ENCODE measurements around the gene POLR3E. TPM values are rescaled to one million over a fixed set of nuclear protein-coding genes. Genes with fewer than 3 reads are reported as not detected.

Gene POLR3E
- total and polyA plus RNA-seq, 2 donors (not counting 1 experiment from before 2014, with no cell fraction given), result 97.1 to 98.4 TPM

DNA sequence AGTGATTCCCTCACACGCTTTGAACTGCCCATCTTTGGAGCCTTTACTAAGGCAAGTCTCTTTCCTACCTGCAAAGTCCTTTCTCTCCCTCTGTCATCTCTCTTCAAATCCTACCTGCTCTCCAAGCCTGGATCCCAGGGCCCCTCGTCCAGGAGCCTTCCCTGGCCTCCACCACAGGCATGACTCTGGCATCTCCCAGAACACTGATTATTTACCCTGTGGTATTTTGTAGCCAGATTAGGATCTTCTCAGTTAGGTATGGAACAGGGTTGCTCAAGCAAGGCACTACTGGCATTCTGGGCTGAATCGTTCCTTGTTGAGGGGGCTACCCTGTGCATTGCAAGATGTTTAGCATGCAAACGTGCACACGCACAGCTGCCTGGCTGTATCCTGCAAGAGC lies 31.9 kb upstream of the POLR3E start:
- TF ChIP-seq, protein P1, sequence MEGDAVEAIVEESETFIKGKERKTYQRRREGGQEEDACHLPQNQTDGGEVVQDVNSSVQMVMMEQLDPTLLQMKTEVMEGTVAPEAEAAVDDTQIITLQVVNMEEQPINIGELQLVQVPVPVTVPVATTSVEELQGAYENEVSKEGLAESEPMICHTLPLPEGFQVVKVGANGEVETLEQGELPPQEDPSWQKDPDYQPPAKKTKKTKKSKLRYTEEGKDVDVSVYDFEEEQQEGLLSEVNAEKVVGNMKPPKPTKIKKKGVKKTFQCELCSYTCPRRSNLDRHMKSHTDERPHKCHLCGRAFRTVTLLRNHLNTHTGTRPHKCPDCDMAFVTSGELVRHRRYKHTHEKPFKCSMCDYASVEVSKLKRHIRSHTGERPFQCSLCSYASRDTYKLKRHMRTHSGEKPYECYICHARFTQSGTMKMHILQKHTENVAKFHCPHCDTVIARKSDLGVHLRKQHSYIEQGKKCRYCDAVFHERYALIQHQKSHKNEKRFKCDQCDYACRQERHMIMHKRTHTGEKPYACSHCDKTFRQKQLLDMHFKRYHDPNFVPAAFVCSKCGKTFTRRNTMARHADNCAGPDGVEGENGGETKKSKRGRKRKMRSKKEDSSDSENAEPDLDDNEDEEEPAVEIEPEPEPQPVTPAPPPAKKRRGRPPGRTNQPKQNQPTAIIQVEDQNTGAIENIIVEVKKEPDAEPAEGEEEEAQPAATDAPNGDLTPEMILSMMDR (IDR thresholded peaks at IDR 0.05), result no peak
- TF ChIP-seq EZH2 (IDR thresholded peaks at IDR 0.05; ENCODE audit: borderline replicate concordance, insufficient read depth, low read depth, low read length, poor library complexity, severe bottlenecking), result no peak
- ATAC-seq (ENCODE audit: low read depth), result no peak
- H3K79me2 ChIP-seq (ENCODE audit: control insufficient read depth, insufficient read depth, low read length), result no peaks in the 10 kb centered on the region
- Mint-ChIP-seq H3K4me1 (no peaks in the 10 kb centered on the region), H3K27me3 (no peaks in the 10 kb centered on the region), H3K9me3 (ENCODE audit: insufficient read depth) (no peaks in the 10 kb centered on the region), H3K4me3 (no peak overlapping the region), H3K27ac (no peak overlapping the region)
- H3K27ac ChIP-seq (ENCODE audit: low read length in 2 of 2), result no peak overlapping the region
- H2AFZ ChIP-seq (ENCODE audit: insufficient read depth, low read depth, low read length, poor library complexity, severe bottlenecking), result no peak overlapping the region
- no peaks in the 10 kb centered on the region for H4K20me1 ChIP-seq (ENCODE audit: control insufficient read depth, insufficient read depth, low read length, poor library complexity, severe bottlenecking)
- ChIA-PET POLR2A (no interaction called here), CTCF (interaction anchor here (1.6 kb wide), 1 partner anchor 8 kb away, joined by 4 read pairs; no protein-coding TSS in a partner anchor)
- H3K27me3 ChIP-seq (replicated peaks in 1 of 4; ENCODE audit: control extremely low read depth in 1 of 4, control insufficient read depth in 3 of 4, insufficient read depth in 4 of 4, low read length in 3 of 4), result no peaks in the 10 kb centered on the region
- H3K36me3 ChIP-seq (replicated peaks in 1 of 2; ENCODE audit: control extremely low read depth in 1 of 2, control insufficient read depth in 1 of 2, extremely low read depth in 1 of 2, insufficient read depth in 2 of 2, low read length in 1 of 2), result peaks cover 2 to 12% of the 10 kb centered on the region in 2 experiments
- H3K9me3 ChIP-seq (ENCODE audit: control extremely low read depth in 1 of 3, control insufficient read depth in 2 of 3, insufficient read depth in 1 of 3, low read length in 2 of 3), result peaks cover 0 to 2% (median 0%) of the 10 kb centered on the region in 3 donors
- H3K4me1 ChIP-seq (ENCODE audit: control insufficient read depth in 2 of 2, insufficient read depth in 2 of 2, low read length in 2 of 2), result no peaks in the 10 kb centered on the region
- no peak for DNase-seq
- no peak overlapping the region for H3K4me2 ChIP-seq (replicated peaks; ENCODE audit: low read depth, low read length, poor library complexity, severe bottlenecking)
- H3K4me3 ChIP-seq (ENCODE audit: control extremely low read depth in 1 of 5, extremely low read depth in 1 of 5, insufficient read depth in 1 of 5, low read depth in 2 of 5, low read length in 4 of 5), result no peak overlapping the region
- no peak overlapping the region for H3K9ac ChIP-seq (ENCODE audit: low read length)
- WGBS (ENCODE audit: insufficient coverage), result 99% methylated on average over 4 of the region's 5 CpGs
- intact Hi-C loops (cut with micrococcal nuclease), result no loop called here

DNA sequence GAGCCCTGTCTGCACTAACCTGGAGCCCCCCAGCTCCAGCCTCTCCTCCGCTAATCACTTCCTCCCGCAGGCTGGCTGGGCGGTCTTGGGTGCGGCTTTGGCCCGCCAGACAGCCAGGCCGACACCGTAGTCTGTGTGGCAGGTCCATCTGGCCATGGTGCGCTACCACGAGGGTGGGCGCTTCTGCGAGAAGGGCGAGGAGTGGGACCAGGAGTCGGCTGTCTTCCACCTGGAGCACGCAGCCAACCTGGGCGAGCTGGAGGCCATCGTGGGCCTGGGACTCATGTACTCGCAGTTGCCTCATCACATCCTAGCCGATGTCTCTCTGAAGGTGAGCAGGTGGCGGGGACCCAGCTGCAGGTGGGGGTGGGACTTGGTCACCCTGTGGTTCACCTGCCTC lies 30.7 kb upstream of the POLR3E start:
- CTCF ChIA-PET, result no interaction called here
- no peak overlapping the region for H3K4me2 ChIP-seq (replicated peaks; ENCODE audit: low read depth, low read length, poor library complexity, severe bottlenecking)
- Mint-ChIP-seq H3K27ac (no peak overlapping the region), H3K4me3 (no peak overlapping the region), H3K4me1 (no peaks in the 10 kb centered on the region), H3K9me3 (ENCODE audit: insufficient read depth) (no peaks in the 10 kb centered on the region), H3K27me3 (no peaks in the 10 kb centered on the region)
- DNase-seq (no peak), ATAC-seq (ENCODE audit: low read depth) (no peak)
- no peak overlapping the region for H3K4me3 ChIP-seq (ENCODE audit: control extremely low read depth in 1 of 5, extremely low read depth in 1 of 5, insufficient read depth in 1 of 5, low read depth in 2 of 5, low read length in 4 of 5)
- no peak overlapping the region for H3K27ac ChIP-seq (ENCODE audit: low read length in 2 of 2)
- no peaks in the 10 kb centered on the region for H3K9me3 ChIP-seq (ENCODE audit: control extremely low read depth in 1 of 3, control insufficient read depth in 2 of 3, insufficient read depth in 1 of 3, low read length in 2 of 3)
- POLR2A ChIA-PET, result no interaction called here
- intact Hi-C loops (cut with micrococcal nuclease), result no loop called here
- whole genome bisulfite sequencing (ENCODE audit: insufficient coverage), result 97% methylated on average over 19 of the region's 19 CpGs
- H3K4me1 ChIP-seq (ENCODE audit: control insufficient read depth in 2 of 2, insufficient read depth in 2 of 2, low read length in 2 of 2), result no peaks in the 10 kb centered on the region
- H3K36me3 ChIP-seq (replicated peaks in 1 of 2; ENCODE audit: control extremely low read depth in 1 of 2, control insufficient read depth in 1 of 2, extremely low read depth in 1 of 2, insufficient read depth in 2 of 2, low read length in 1 of 2), result peaks cover 0 to 12% of the 10 kb centered on the region in 2 experiments
- H3K27me3 ChIP-seq (replicated peaks in 1 of 4; ENCODE audit: control extremely low read depth in 1 of 4, control insufficient read depth in 3 of 4, insufficient read depth in 4 of 4, low read length in 3 of 4), result no peaks in the 10 kb centered on the region
- TF ChIP-seq, protein P1 (IDR thresholded peaks at IDR 0.05), result no peak
- no peak for TF ChIP-seq EZH2 (IDR thresholded peaks at IDR 0.05; ENCODE audit: borderline replicate concordance, insufficient read depth, low read depth, low read length, poor library complexity, severe bottlenecking)
- no peaks in the 10 kb centered on the region for H3K79me2 ChIP-seq (ENCODE audit: control insufficient read depth, insufficient read depth, low read length)
- H4K20me1 ChIP-seq (ENCODE audit: control insufficient read depth, insufficient read depth, low read length, poor library complexity, severe bottlenecking), result no peaks in the 10 kb centered on the region
- no peak overlapping the region for H3K9ac ChIP-seq (ENCODE audit: low read length)
- H2AFZ ChIP-seq (ENCODE audit: insufficient read depth, low read depth, low read length, poor library complexity, severe bottlenecking), result no peak overlapping the region

Measured in B cell (primary cell).